Right atrium auricular region (tissue), 2 donors: Measurements from ENCODE around the gene SLC22A4. TPM values are rescaled to one million over a fixed set of nuclear protein-coding genes. Genes with fewer than 3 reads are reported as not detected.
A peak's percentile ranks its signal among the peaks of the same experiment; 100 is the strongest.

Experiments
- DNase-seq: peaks from one replicate; pipeline ENCODE4 v3.0.0-alpha.2; 2019; ENCODE audit warnings: low spot score
- H3K27ac ChIP-seq, 2 donors: fragments of 200-600 bp; sonication (generic); 1 replicate in 1 of 2; 2 replicates in 1 of 2; pipeline ENCODE4 v1.5.1; 2016 to 2019
- H3K27me3 ChIP-seq, 2 donors: fragments of 200-600 bp; sonication (generic); one replicate each; pipeline versions ENCODE4 v1.5.1 to v1.6.0; 2017 to 2019
- H3K36me3 ChIP-seq: fragments of 200-600 bp; sonication (generic); one replicate; pipeline ENCODE4 v1.5.1; 2016
- H3K4me1 ChIP-seq, 2 donors: fragments of 200-600 bp; sonication (generic); one replicate each; pipeline versions ENCODE4 v1.5.1 to v1.6.0; 2017 to 2019
- H3K4me3 ChIP-seq, 2 donors: fragments of 200-600 bp; sonication (generic); 1 replicate in 1 of 2; 2 replicates in 1 of 2; pipeline ENCODE4 v1.5.1; 2017 to 2019; ENCODE audit warnings: mild to moderate bottlenecking in 1 of 2, moderate library complexity in 1 of 2
- H3K9me3 ChIP-seq, 2 donors: fragments of 200-600 bp; sonication (generic); one replicate each; pipeline ENCODE4 v1.5.1; 2019
- CTCF ChIP-seq, 2 donors: fragments of 200-600 bp; sonication (generic); IDR thresholded peaks; one replicate each; pipeline ENCODE4 v1.5.1; 2019; ENCODE audit warnings: antibody characterized with exemption in 2 of 2
- total RNA-seq, 2 donors: library from RNA; depleted of rRNA; stranded (reverse); fragments of >200 nt; gene quantifications; one replicate each; pipeline ENCODE4 v1.1.0, GENCODE V29; 2016

SLC22A4 gene
- total RNA-seq, 2 donors from 2014 or later: 1.5 to 2.8 TPM

GRCh38 chr5:132384506-132385050 is 90.4 kb downstream of the SLC22A4 start:
- DNase-seq: no peak
- no peak for TF ChIP-seq CTCF (IDR thresholded peaks at IDR 0.05)
- Histone ChIP-seq H3K4me3 (no peak overlapping the region), H3K9me3 (no peaks in the 10 kb centered on the region), H3K27ac (no peak overlapping the region), H3K36me3 (no peaks in the 10 kb centered on the region), H3K27me3 (no peaks in the 10 kb centered on the region), H3K4me1 (peaks cover 0 to 43% of the 10 kb centered on the region in 2 donors)

DNA sequence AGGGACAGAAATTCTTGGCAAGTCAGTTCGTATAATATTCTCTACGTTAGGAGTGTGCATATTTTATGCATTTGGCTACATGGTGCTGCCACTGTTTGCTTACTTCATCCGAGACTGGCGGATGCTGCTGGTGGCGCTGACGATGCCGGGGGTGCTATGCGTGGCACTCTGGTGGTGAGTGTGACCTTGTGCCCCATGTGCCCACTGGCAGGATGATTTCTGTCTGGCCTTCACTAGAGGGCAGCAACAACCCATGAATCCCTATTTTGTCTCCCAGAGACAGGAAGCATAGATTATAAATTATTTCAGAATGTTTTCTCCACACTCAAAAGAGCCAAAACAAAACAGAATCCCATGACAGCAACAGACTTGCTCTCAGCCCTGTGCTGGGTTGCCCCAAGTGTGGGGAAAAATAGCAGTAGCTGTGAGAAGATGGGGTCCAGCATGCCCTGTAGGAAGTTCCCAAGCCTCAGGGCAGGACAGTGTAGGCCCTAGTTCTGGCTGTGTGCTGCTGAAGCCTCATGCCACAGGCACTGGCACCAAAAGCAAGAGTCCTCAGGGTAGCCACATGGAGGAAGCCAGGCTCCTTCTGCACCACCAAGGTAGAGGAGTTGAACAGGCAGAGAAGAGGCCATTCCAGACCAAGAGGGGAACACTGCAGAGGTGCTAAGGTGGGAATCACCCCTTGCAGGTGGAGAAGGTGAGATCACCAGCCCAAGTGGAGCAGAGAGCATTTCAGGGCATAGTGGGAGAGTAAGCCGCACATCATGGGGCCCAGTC is 91.3 kb downstream of the SLC22A4 start:
- TF ChIP-seq CTCF (IDR thresholded peaks at IDR 0.05): peak; percentile 45 to 81
- Histone ChIP-seq H3K4me1 (peaks cover 0 to 49% of the 10 kb centered on the region in 2 donors), H3K9me3 (no peaks in the 10 kb centered on the region), H3K4me3 (no peak overlapping the region), H3K27ac (no peak overlapping the region), H3K27me3 (no peaks in the 10 kb centered on the region), H3K36me3 (no peaks in the 10 kb centered on the region)
- DNase-seq: no peak

DNA sequence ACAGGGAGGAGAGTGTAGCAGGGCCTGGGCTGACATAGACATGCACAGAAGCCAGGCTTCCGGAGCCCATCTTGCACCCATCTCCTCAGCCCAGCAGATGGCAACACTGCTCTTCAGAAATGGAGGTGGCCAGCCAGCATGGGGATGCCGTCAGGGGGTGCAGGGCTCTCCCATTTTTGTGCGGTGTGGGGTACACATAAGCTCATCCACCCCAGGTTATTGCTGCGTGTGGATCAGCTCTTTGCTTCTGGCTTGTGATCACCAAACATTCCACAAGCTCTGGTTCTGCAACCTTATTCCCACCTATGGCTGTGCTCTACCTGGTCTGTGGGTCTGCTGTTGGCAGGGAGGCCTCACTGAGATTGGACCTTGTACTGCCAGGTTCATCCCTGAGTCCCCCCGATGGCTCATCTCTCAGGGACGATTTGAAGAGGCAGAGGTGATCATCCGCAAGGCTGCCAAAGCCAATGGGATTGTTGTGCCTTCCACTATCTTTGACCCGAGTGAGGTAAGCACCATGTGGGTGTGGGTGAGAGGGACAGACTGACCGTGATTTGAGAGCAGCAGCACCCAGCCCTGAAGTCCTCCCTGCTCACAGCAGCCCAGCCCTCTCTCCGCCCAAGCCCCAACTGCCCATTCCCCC is 92.6 kb downstream of the SLC22A4 start:
- no peak overlapping the region for H3K4me3 ChIP-seq
- DNase-seq: no peak
- no peaks in the 10 kb centered on the region for H3K27me3 ChIP-seq
- TF ChIP-seq CTCF (IDR thresholded peaks at IDR 0.05): peak; percentile 59 to 82
- H3K4me1 ChIP-seq: peaks cover 0 to 49% of the 10 kb centered on the region in 2 donors
- peak overlapping the region; percentile 75 to 88 for H3K27ac ChIP-seq
- no peaks in the 10 kb centered on the region for H3K9me3 ChIP-seq
- H3K36me3 ChIP-seq: no peaks in the 10 kb centered on the region

DNA sequence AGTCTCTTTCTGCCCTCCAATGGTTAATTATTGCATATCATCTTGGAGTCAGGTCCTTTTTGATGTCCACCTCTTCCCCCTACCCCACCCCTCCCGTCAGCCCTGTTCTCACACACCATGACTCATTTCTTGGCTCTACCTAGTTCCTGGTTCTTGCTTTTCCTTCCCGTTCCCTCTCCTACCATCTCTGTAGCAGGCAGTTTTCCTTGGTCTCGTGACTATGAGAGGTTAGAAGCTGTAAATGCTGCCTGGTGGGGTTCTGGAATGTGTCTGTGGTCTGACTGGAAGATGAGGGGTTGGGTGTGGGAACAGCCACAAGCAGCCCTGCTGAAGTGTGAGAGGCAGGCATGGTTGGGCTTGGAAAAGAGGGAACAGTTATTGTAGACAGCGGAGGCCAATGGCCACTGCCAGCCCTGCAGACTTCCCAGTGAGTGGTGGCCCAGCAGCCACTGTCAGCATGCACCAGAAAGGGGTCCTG is 93.5 kb downstream of the SLC22A4 start:
- H3K36me3 ChIP-seq: peaks cover 6% of the 10 kb centered on the region
- H3K27me3 ChIP-seq: no peaks in the 10 kb centered on the region
- DNase-seq: peak; percentile 84
- TF ChIP-seq CTCF (IDR thresholded peaks at IDR 0.05): no peak
- peak overlapping the region; percentile 75 to 88 for H3K27ac ChIP-seq
- H3K4me1 ChIP-seq: peaks cover 0 to 49% of the 10 kb centered on the region in 2 donors
- H3K9me3 ChIP-seq: no peaks in the 10 kb centered on the region
- no peak overlapping the region for H3K4me3 ChIP-seq

GRCh38 chr5:132388244-132389050 is 94.3 kb downstream of the SLC22A4 start:
- Histone ChIP-seq H3K4me1 (peaks cover 0 to 49% of the 10 kb centered on the region in 2 donors), H3K4me3 (no peak overlapping the region), H3K27ac (peak overlapping the region; percentile 75 to 88), H3K36me3 (peaks cover 13% of the 10 kb centered on the region), H3K9me3 (no peaks in the 10 kb centered on the region), H3K27me3 (no peaks in the 10 kb centered on the region)
- no peak for TF ChIP-seq CTCF (IDR thresholded peaks at IDR 0.05)
- DNase-seq: no peak
